ENCODE results near the gene CCDC167.
A peak's percentile ranks its signal among the peaks of the same experiment; 100 is the strongest.

CCDC167 gene

DNA sequence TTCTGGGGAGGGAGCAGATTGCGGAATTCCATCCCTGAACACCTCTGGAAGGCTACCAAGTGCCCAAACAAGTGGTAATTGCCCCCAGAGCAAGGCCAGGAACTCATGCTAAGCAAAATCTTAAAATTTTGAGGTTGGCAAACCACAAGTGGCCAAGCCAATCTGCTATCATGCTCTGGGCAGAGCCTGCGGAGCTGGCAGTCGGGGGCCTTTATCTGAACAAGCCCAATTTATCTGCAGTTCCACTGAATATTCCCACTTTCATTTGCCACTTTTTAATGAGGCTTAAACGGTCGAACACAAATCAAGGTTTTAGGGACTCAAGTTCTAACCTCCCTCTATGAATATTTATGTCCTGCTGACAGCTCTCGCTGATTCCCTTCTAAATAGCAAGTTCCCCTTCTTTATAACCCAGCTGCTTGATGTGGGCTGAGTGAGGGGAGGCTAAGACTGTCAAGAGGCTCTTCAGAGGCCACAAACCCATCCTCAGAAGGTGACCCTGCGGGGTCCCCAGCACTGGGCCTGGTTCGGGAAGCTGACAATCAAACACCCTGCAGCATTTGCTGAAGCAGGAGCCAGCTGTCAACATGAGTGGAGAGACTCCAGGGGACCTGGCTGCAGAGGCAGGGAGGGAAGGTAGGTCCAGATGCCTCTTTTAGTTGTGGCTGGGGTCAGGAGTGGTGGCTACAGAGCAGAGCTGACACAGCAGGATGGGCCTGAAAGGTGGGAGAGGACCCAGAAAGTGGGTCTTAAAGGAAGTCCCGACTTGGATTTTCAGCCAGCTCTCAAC is 11.9 kb downstream of the CCDC167 start:
- DNase-seq: no peak

- DNase-seq: no peak
Observed at GRCh38 chr6:37486121-37486839, 13.4 kb downstream of the CCDC167 start.

GRCh38 chr6:37485291-37485702 is 14.4 kb downstream of the CCDC167 start:
- no peak for DNase-seq

GRCh38 chr6:37484786-37485170 is 14.9 kb downstream of the CCDC167 start:
- DNase-seq: no peak

- peak; percentile 52 to 64 (median 55) for DNase-seq
Observed at GRCh38 chr6:37483917-37484785, 15.5 kb downstream of the CCDC167 start.

- DNase-seq: no peak
Observed at GRCh38 chr6:37483252-37483901, 16.3 kb downstream of the CCDC167 start.

- DNase-seq: no peak
Observed at GRCh38 chr6:37482606-37483251, 17.0 kb downstream of the CCDC167 start.

DNA sequence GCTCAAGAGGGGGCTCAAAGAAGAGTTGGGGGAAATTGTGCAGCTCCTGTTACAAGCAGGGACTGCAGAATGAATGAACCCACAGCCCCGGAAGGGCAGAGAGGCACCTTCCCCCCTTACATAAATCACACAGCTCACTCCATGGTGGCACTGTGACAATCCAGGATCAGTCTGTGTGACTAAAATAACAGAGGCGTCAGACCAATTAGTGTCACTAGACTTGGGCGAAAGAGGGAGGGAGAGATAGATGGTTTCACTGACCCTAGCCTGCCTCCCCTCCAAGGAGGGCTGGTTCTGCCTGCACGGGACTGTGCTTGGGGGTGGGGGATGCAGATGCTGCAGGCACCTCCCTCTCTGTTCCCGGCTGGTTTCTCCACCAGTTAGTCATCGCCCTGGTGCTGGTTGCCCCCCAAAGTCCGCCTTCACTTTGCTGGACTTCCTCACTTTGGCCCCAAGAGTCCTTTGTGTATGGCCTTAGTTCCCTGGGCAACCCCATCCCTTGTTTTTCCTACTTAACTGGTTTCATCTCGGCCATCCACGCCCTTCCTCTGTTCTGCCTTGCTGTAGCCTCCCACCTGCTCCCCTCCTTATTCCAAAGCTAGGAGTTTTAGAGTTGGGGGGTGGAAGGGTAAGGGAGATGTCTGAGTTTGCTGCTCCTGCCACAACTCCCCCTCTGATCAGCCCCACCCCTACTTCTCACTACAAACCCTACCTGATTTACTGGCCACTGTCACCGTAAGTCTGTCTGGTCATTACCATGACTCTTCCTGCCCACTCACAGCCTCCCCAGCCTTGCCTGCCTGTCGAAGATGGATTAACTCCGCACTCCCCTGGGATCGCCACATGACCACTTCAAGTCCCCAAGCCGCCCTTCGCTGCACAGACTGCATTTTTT is 17.7 kb downstream of the CCDC167 start:
- DNase-seq: no peak

DNA sequence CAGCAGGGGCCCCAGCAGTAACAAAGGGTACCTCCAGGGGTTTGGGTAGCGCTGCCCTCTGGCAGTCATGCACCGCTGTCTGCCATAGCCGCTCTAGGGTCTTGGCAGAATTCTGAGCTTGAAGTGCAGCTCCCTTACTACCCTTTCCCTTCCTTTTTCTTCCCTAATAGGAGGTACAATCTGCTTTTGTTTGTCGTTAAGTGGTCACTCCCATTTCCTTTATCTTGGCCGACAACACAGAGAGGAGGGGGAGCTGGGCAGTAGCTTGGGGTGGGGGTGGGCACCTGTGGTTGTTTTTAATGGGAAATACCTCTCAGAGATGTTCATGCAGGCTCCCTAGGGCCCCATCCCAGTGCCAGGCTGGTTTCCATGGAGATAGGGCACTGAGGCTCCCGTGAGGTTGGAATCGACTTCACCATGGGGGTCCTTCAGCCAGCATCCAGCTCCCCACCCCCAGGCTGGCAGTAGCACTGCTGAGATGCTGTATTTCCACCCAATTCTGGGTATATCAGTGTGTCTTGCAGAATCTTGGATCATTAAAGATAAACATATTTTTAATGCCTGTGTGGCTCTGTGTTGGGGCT is 18.6 kb downstream of the CCDC167 start:
- no peak for DNase-seq

DNA sequence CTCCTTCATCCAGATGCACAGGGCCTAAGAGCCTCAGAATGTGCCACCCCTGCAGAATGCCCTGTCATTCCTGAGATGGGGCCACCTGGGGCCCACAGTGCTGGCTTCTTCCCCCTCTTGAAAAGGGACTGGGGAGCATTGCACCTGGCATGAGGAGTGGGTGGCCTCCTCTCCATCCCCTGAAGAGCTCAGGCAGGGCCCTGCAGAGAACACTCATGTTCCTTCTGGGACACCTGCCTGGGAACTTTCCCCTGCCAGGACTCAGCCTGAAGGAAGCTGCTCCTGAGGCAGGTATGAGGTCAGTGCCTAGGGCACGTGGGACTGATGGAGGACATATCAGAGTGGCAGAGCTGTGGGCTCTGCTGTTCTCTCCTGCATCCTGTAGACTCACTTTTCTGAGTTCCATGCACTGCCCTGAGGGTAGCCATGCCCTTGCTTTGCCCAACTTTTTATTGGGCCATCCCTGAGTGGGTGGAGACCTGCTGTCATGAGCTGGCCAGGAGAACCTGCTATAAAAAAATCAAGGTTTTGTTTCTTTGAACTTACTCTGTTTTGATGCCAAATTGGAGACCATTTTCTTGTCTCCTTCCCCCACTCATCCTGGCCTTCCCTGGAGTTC is 19.5 kb downstream of the CCDC167 start:
- no peak for DNase-seq

DNA sequence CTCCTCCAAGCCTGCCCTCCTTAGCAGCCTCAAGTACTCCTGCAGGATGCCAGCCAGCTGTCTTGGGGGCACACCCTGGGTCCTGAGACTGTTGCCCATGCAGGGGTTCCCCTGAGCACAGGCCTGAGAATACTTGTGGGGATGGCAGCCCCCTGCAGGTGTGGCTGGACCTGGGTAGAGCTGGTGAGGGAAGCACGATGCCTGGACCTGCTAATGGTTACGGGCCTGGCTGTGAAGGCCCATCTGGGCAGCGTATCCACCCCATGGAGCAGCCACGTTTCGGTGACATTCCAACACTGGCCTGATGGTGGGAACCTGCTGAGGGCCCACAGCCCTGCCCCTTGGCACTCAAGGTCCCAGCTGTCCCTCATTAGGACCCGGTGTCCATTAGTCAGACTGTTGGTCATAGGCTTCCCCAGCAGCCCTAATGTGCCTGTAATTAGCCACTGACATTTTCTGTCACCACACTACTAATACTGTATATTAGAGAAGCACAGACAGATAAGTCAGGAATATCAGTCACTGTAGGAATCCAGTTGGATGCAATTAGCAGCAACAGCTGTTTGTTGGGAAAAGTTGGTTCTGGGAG is 20.3 kb downstream of the CCDC167 start:
- no peak for DNase-seq

DNA sequence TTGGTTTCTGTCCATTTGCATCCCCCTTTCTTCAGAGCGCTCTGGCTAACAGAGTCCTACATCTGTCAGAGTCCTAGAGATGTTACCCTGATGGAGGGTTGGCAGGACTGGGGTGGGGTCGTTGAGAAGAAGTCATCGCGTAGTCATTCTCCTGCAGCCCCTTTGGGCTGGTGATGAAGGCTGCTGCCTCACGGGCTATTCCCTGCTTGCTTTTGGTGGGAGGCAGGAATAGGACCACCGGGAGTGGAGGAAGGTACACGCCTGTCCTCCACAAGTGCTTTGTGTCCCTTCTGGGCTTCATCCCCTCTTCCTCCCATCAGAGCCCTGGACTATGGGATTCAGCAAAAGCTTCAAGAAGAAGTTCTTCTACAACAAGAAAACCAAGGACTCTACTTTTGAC is 20.9 kb downstream of the CCDC167 start:
- DNase-seq: no peak

DNA sequence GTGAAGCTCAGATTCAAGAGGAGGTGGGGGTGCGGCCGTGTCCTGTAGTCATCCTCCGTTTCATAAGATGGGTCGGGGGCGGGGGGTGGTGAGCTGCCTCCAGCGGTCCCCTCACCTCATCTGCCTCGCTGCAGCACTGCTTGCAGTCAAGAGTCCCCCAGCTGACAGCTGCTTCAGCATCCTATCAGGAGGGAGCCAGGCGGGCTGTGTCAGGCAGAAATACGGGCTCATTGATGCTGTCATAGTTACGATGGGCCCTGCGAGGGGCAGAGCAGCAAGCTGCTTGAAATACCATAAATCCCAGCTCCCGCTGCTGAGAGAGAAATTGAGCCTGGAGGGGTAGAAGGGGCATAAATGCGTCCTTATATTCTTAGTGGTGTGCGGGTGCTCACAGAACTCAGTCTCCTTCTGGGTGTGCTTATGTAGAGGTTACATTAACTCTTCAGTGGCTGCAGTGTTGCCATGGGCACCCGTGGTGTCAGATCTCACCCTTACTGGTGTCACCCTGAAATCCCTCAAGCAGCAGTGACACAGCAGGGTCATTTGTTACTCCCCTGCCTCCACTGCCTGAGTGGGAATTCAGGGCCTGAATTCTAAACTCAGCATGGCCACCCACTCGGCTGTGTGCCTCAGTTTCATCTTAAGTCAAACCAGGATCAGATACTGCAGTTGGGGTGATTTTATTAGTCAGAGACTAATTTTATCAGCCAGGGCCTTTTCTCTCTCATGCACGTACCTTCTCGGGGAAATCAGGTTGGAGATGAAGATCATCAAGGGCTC is 21.8 kb downstream of the CCDC167 start:
- DNase-seq: no peak

GRCh38 chr6:37477191-37477590 is 22.5 kb downstream of the CCDC167 start:
- DNase-seq: no peak

GRCh38 chr6:37474316-37474715 is 25.4 kb downstream of the CCDC167 start:
- DNase-seq: no peak

DNA sequence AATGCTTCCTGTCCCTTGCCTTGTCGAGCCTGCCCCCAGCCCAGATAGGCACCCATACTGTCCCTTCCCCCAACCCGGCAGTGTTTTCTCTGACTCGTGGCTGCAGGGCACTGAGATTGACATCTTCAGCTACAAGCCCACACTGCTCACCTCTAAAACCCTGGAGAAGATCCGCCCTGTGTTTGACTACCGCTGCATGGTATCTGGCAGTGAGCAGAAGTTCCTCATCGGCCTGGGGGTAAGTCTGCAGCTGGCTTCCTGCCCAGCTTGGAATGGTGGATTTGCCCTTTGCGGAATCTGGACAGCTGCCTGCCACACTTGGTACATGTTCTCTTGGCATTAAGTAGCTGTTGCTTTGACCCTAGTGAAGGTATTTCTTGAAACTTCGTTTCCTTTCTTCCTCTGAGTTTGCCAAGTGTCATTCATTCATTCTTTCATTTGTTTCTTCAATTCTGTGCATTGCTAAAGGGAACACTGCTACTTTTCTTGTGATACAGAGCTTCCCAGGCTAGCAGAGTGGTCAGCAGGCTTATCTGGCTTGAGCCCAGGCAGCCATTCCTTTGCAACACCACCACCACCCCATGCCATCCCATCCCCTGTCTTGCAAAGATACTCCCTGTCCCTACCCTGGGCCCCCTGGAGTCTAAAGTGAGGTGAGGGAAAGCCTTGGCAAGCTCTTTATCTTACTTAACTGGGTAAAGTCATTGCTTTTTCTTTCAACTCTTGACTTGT is 26.2 kb downstream of the CCDC167 start:
- DNase-seq: no peak

- DNase-seq: no peak
Observed at GRCh38 chr6:37467718-37468117, 32.0 kb downstream of the CCDC167 start.

GRCh38 chr6:37463110-37463509 is 36.6 kb downstream of the CCDC167 start:
- no peak for DNase-seq
